PC-3 (cell line): ENCODE data around the gene GIN1.

Experiments
- CTCF ChIP-seq: fragments of 300-600 bp; sonication (generic); conservative IDR thresholded peaks from 2 replicates; pipeline ENCODE4 v1.5.1; 2017; ENCODE audit warnings: antibody characterized with exemption, low read depth, mild to moderate bottlenecking, low read length
- EZH2 ChIP-seq: fragments of 300-600 bp; sonication (generic); IDR thresholded peaks from one replicate; pipeline ENCODE4 v1.6.1; 2017; ENCODE audit warnings: antibody characterized with exemption, mild to moderate bottlenecking, low read length; ENCODE audit not compliant: unreplicated experiment
- EZH2phosphoT487 ChIP-seq: fragments of 300-600 bp; sonication (generic); IDR thresholded peaks from 2 replicates; pipeline ENCODE4 v1.6.1; 2018; ENCODE audit warnings: mild to moderate bottlenecking, antibody characterized with exemption, low read length, borderline replicate concordance

- no peak for TF ChIP-seq CTCF
- no peak for TF ChIP-seq EZH2phosphoT487
- no peak for TF ChIP-seq EZH2
Measured at GRCh38 chr5:103059525-103059924, 60.4 kb downstream of the GIN1 start.
